ENCODE results near the gene HEATR5A. TPM values are rescaled to one million over a fixed set of nuclear protein-coding genes. Genes with fewer than 3 reads are reported as not detected.
"Not testable (repeated sequence)": the region's sequence is repeated elsewhere in the genome, so short reads cannot be mapped to it uniquely, and the experiment has no call there.

The HEATR5A gene

GRCh38 chr14:31244626-31245025 lies 175.7 kb downstream of the HEATR5A start:
- no peak overlapping the region for H3K23ac ChIP-seq (ENCODE audit: low read length)
- no peaks in the 10 kb centered on the region for H3K36me3 ChIP-seq (ENCODE audit: control insufficient read depth, insufficient read depth, low read length)
- no peak overlapping the region for H3K4me3 ChIP-seq (ENCODE audit: low read length)
- H3K27me3 ChIP-seq (ENCODE audit: insufficient read depth, low read length, poor library complexity), result no peaks in the 10 kb centered on the region
- no peak overlapping the region for H4K8ac ChIP-seq (ENCODE audit: low read depth, low read length)
- H2AK5ac ChIP-seq (ENCODE audit: low read length), result no peak overlapping the region
- H3K4me2 ChIP-seq (ENCODE audit: low read length), result no peak overlapping the region
- H2BK120ac ChIP-seq (ENCODE audit: low read depth, low read length), result no peak overlapping the region
- no peak overlapping the region for H3K4ac ChIP-seq (ENCODE audit: low read depth, low read length)
- no peak overlapping the region for H2BK5ac ChIP-seq (ENCODE audit: low read length)
- no peaks in the 10 kb centered on the region for H3K79me2 ChIP-seq (ENCODE audit: control insufficient read depth, insufficient read depth, low read length)
- no peak overlapping the region for H3K18ac ChIP-seq (ENCODE audit: low read length)
- H3K9ac ChIP-seq (ENCODE audit: low read length), result no peak overlapping the region
- H3K4me1 ChIP-seq (ENCODE audit: control insufficient read depth, low read depth, low read length), result no peaks in the 10 kb centered on the region
- no peak for DNase-seq
- H4K5ac ChIP-seq (ENCODE audit: low read length), result no peak overlapping the region
- no peak overlapping the region for H3K27ac ChIP-seq (ENCODE audit: low read depth, low read length)
- no peak overlapping the region for H3K56ac ChIP-seq (ENCODE audit: low read length)
- H3K79me1 ChIP-seq (ENCODE audit: low read length), result no peaks in the 10 kb centered on the region
- H2BK15ac ChIP-seq (replicated peaks; ENCODE audit: low read depth), result no peak overlapping the region
- no CpG with 5 or more reads among the region's 3 CpGs for WGBS (ENCODE audit: extremely low coverage, insufficient coverage, low lambda C conversion rate)

- no peak overlapping the region for H3K4ac ChIP-seq (ENCODE audit: low read depth, low read length)
- no peaks in the 10 kb centered on the region for H3K36me3 ChIP-seq (ENCODE audit: control insufficient read depth, insufficient read depth, low read length)
- no peak overlapping the region for H2AK5ac ChIP-seq (ENCODE audit: low read length)
- no peak overlapping the region for H3K27ac ChIP-seq (ENCODE audit: low read depth, low read length)
- no peak overlapping the region for H3K56ac ChIP-seq (ENCODE audit: low read length)
- no peak overlapping the region for H3K4me3 ChIP-seq (ENCODE audit: low read length)
- H3K4me1 ChIP-seq (ENCODE audit: control insufficient read depth, low read depth, low read length), result no peaks in the 10 kb centered on the region
- no peak overlapping the region for H3K4me2 ChIP-seq (ENCODE audit: low read length)
- WGBS (ENCODE audit: extremely low coverage, insufficient coverage, low lambda C conversion rate), result no CpG with 5 or more reads among the region's 8 CpGs
- H3K23ac ChIP-seq (ENCODE audit: low read length), result no peak overlapping the region
- H2BK15ac ChIP-seq (replicated peaks; ENCODE audit: low read depth), result no peak overlapping the region
- peak; percentile 59 for DNase-seq
- no peaks in the 10 kb centered on the region for H3K79me2 ChIP-seq (ENCODE audit: control insufficient read depth, insufficient read depth, low read length)
- no peak overlapping the region for H3K9ac ChIP-seq (ENCODE audit: low read length)
- no peaks in the 10 kb centered on the region for H3K79me1 ChIP-seq (ENCODE audit: low read length)
- no peak overlapping the region for H4K5ac ChIP-seq (ENCODE audit: low read length)
- H3K18ac ChIP-seq (ENCODE audit: low read length), result no peak overlapping the region
- H3K27me3 ChIP-seq (ENCODE audit: insufficient read depth, low read length, poor library complexity), result no peaks in the 10 kb centered on the region
- H2BK120ac ChIP-seq (ENCODE audit: low read depth, low read length), result no peak overlapping the region
- H4K8ac ChIP-seq (ENCODE audit: low read depth, low read length), result no peak overlapping the region
- H2BK5ac ChIP-seq (ENCODE audit: low read length), result no peak overlapping the region
Observed at GRCh38 chr14:31243860-31244259, 176.5 kb downstream of the HEATR5A start.

- H3K9ac ChIP-seq (ENCODE audit: low read length); H3K27ac ChIP-seq (ENCODE audit: low read depth, low read length); H3K27me3 ChIP-seq (ENCODE audit: insufficient read depth, low read length, poor library complexity); H3K4me1 ChIP-seq (ENCODE audit: control insufficient read depth, low read depth, low read length); H2BK15ac ChIP-seq (replicated peaks; ENCODE audit: low read depth); H4K8ac ChIP-seq (ENCODE audit: low read depth, low read length); H3K18ac ChIP-seq (ENCODE audit: low read length); DNase-seq; H3K79me1 ChIP-seq (ENCODE audit: low read length); H3K36me3 ChIP-seq (ENCODE audit: control insufficient read depth, insufficient read depth, low read length); H2BK5ac ChIP-seq (ENCODE audit: low read length); H3K4me3 ChIP-seq (ENCODE audit: low read length); H2BK120ac ChIP-seq (ENCODE audit: low read depth, low read length); H3K23ac ChIP-seq (ENCODE audit: low read length); H3K4me2 ChIP-seq (ENCODE audit: low read length); H4K5ac ChIP-seq (ENCODE audit: low read length); H3K56ac ChIP-seq (ENCODE audit: low read length); H3K4ac ChIP-seq (ENCODE audit: low read depth, low read length); H2AK5ac ChIP-seq (ENCODE audit: low read length); H3K79me2 ChIP-seq (ENCODE audit: control insufficient read depth, insufficient read depth, low read length): not testable (repeated sequence)
- WGBS (ENCODE audit: extremely low coverage, insufficient coverage, low lambda C conversion rate), result no CpG with 5 or more reads among the region's 10 CpGs
Observed at GRCh38 chr14:31242161-31242940, 178.0 kb downstream of the HEATR5A start.

Small RNAs within 50 kb of the gene (small RNA-seq; reads per million reads assigned to genes)
- not detected for gene RF00019 (ENCODE audit: insufficient read depth)

All from mesendoderm (in vitro differentiated cells).